ENCODE data around the gene RBM38. TPM values are rescaled to one million over a fixed set of nuclear protein-coding genes. Genes with fewer than 3 reads are reported as not detected.

Gene RBM38
- total and polyA plus RNA-seq, 4 donors: 12.7 to 25.0 (median 18.2) TPM

- 92% methylated on average over 7 of the region's 7 CpGs for WGBS (ENCODE audit: insufficient coverage)
- H3K27ac ChIP-seq (ENCODE audit: low read depth, low read length): no peak overlapping the region
These were observed 48.8 kb downstream of the RBM38 start for GRCh38 chr20:57439993-57440392.

GRCh38 chr20:57440678-57441509 lies 49.7 kb downstream of the RBM38 start:
- 60% methylated on average over 33 of the region's 33 CpGs for WGBS (ENCODE audit: insufficient coverage)
- Histone ChIP-seq H3K4me1 (ENCODE audit: control insufficient read depth, insufficient read depth, low read length) (peaks cover 37% of the 10 kb centered on the region), H3K27me3 (ENCODE audit: control insufficient read depth, insufficient read depth, low read length) (no peaks in the 10 kb centered on the region), H3K9me3 (ENCODE audit: control insufficient read depth, insufficient read depth, low read length) (peaks cover 3% of the 10 kb centered on the region), H3K36me3 (ENCODE audit: control insufficient read depth, insufficient read depth, low read length) (no peaks in the 10 kb centered on the region), H3K4me3 (ENCODE audit: low read depth, low read length) (no peak overlapping the region), H3K27ac (ENCODE audit: low read depth, low read length) (peak overlapping the region; percentile 67)
- peak in 2 of 6 donors; percentile 39 to 88 for DNase-seq (ENCODE audit: low read depth in 4 of 6, low spot score in 6 of 6)

More at GRCh38 chr20:57439993-57440392, 48.8 kb downstream of the RBM38 start:
- DNase-seq (ENCODE audit: low read depth in 4 of 6, low spot score in 6 of 6): no peak
- Histone ChIP-seq H3K4me3 (ENCODE audit: low read depth, low read length) (no peak overlapping the region), H3K36me3 (ENCODE audit: control insufficient read depth, insufficient read depth, low read length) (no peaks in the 10 kb centered on the region), H3K9me3 (ENCODE audit: control insufficient read depth, insufficient read depth, low read length) (peaks cover 3% of the 10 kb centered on the region), H3K4me1 (ENCODE audit: control insufficient read depth, insufficient read depth, low read length) (peaks cover 45% of the 10 kb centered on the region), H3K27me3 (ENCODE audit: control insufficient read depth, insufficient read depth, low read length) (no peaks in the 10 kb centered on the region)

DNA sequence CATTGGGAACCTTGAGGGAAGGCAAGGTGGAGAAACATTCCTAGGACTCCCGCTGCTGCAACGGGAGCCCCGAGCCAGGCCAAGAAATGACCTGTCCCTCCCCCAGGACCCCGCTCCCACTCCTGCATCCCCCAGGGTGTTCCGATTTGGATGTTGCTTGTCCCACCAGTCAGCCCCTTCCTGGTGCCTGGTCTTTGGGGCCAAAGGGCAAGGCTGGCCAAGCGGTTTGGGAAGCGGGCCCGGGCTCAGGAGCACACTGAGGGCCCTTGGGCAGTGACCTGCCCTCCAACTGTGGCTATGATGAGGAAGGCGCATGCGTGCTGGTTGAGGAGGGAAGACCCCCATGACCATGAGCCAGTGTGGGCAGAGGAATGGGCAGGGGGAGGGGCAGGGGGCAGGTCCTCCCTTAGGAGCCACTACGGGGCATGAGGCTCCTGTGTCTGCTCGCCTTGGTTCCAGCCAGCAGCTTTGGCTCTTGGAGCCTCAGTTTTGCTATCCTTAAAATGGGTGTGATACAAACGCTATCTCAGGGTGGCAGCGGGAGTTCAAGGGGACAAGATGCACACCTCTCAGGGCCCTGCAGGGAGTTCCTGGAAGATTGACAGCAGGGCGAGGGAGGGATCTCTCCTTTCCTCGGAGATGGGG lies 50.4 kb downstream of the RBM38 start:
- Histone ChIP-seq H3K9me3 (ENCODE audit: control insufficient read depth, insufficient read depth, low read length) (peaks cover 3% of the 10 kb centered on the region), H3K4me3 (ENCODE audit: low read depth, low read length) (no peak overlapping the region), H3K27me3 (ENCODE audit: control insufficient read depth, insufficient read depth, low read length) (no peaks in the 10 kb centered on the region), H3K27ac (ENCODE audit: low read depth, low read length) (peak overlapping the region; percentile 67), H3K36me3 (ENCODE audit: control insufficient read depth, insufficient read depth, low read length) (no peaks in the 10 kb centered on the region), H3K4me1 (ENCODE audit: control insufficient read depth, insufficient read depth, low read length) (peaks cover 32% of the 10 kb centered on the region)
- 92% methylated on average over 15 of the region's 16 CpGs for WGBS (ENCODE audit: insufficient coverage)
- DNase-seq (ENCODE audit: low read depth in 4 of 6, low spot score in 6 of 6): no peak

- Histone ChIP-seq H3K27ac (ENCODE audit: low read depth, low read length) (no peak overlapping the region), H3K27me3 (ENCODE audit: control insufficient read depth, insufficient read depth, low read length) (no peaks in the 10 kb centered on the region), H3K36me3 (ENCODE audit: control insufficient read depth, insufficient read depth, low read length) (no peaks in the 10 kb centered on the region), H3K9me3 (ENCODE audit: control insufficient read depth, insufficient read depth, low read length) (peaks cover 6% of the 10 kb centered on the region), H3K4me3 (ENCODE audit: low read depth, low read length) (no peak overlapping the region), H3K4me1 (ENCODE audit: control insufficient read depth, insufficient read depth, low read length) (peaks cover 32% of the 10 kb centered on the region)
- DNase-seq (ENCODE audit: low read depth in 4 of 6, low spot score in 6 of 6): no peak
- 80% methylated on average over 16 of the region's 17 CpGs for WGBS (ENCODE audit: insufficient coverage)
These were observed 51.1 kb downstream of the RBM38 start for GRCh38 chr20:57442158-57442887.

GRCh38 chr20:57442888-57443239 lies 51.7 kb downstream of the RBM38 start:
- H3K27ac ChIP-seq (ENCODE audit: low read depth, low read length): no peak overlapping the region
- 96% methylated on average over 9 of the region's 9 CpGs for WGBS (ENCODE audit: insufficient coverage)
- H3K9me3 ChIP-seq (ENCODE audit: control insufficient read depth, insufficient read depth, low read length): peaks cover 3% of the 10 kb centered on the region
- DNase-seq (ENCODE audit: low read depth in 4 of 6, low spot score in 6 of 6): no peak
- H3K4me3 ChIP-seq (ENCODE audit: low read depth, low read length): no peak overlapping the region
- peaks cover 32% of the 10 kb centered on the region for H3K4me1 ChIP-seq (ENCODE audit: control insufficient read depth, insufficient read depth, low read length)
- H3K36me3 ChIP-seq (ENCODE audit: control insufficient read depth, insufficient read depth, low read length): no peaks in the 10 kb centered on the region
- H3K27me3 ChIP-seq (ENCODE audit: control insufficient read depth, insufficient read depth, low read length): no peaks in the 10 kb centered on the region

GRCh38 chr20:57443349-57444265 lies 52.4 kb downstream of the RBM38 start:
- no peak for DNase-seq (ENCODE audit: low read depth in 4 of 6, low spot score in 6 of 6)
- Histone ChIP-seq H3K4me3 (ENCODE audit: low read depth, low read length) (no peak overlapping the region), H3K4me1 (ENCODE audit: control insufficient read depth, insufficient read depth, low read length) (peaks cover 29% of the 10 kb centered on the region), H3K9me3 (ENCODE audit: control insufficient read depth, insufficient read depth, low read length) (peaks cover 3% of the 10 kb centered on the region), H3K27me3 (ENCODE audit: control insufficient read depth, insufficient read depth, low read length) (no peaks in the 10 kb centered on the region), H3K27ac (ENCODE audit: low read depth, low read length) (no peak overlapping the region), H3K36me3 (ENCODE audit: control insufficient read depth, insufficient read depth, low read length) (no peaks in the 10 kb centered on the region)
- 79% methylated on average over 11 of the region's 18 CpGs for WGBS (ENCODE audit: insufficient coverage)

DNA sequence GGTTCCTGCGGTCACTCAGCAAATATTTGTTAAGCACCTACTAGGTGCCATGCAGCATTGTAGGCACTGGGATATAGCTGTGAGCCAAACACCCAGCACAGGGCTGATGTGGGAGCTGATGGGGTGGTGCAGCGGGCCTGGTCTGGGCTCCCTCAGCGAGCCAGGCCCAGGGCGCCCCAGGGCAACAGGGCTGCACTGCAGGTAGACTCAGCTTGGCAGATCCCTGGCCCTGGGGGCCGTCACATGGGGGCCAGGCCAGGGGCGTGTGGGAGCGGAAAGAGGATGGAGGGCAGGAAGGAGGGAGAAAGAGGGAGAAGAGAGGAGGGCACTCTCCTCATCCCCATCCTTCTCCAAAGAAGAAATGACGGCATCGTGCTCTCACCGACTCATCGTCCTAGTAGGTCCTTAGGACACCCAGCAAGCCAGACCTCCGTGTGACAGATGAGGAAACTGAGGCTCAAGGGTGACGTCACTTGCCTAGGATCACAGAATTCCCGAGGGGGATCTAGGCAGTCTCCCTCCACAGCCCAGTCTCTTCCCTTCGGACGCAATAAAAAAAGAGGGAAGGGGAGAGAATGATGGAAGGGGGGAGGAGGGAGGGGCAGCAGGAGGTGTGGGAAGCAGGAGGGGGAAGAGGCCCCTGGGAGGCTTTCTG lies 53.3 kb downstream of the RBM38 start:
- Histone ChIP-seq H3K27ac (ENCODE audit: low read depth, low read length) (no peak overlapping the region), H3K4me1 (ENCODE audit: control insufficient read depth, insufficient read depth, low read length) (peaks cover 23% of the 10 kb centered on the region), H3K36me3 (ENCODE audit: control insufficient read depth, insufficient read depth, low read length) (no peaks in the 10 kb centered on the region), H3K9me3 (ENCODE audit: control insufficient read depth, insufficient read depth, low read length) (peaks cover 3% of the 10 kb centered on the region), H3K4me3 (ENCODE audit: low read depth, low read length) (no peak overlapping the region), H3K27me3 (ENCODE audit: control insufficient read depth, insufficient read depth, low read length) (no peaks in the 10 kb centered on the region)
- DNase-seq (ENCODE audit: low read depth in 4 of 6, low spot score in 6 of 6): no peak
- 94% methylated on average over 10 of the region's 16 CpGs for WGBS (ENCODE audit: insufficient coverage)

DNA sequence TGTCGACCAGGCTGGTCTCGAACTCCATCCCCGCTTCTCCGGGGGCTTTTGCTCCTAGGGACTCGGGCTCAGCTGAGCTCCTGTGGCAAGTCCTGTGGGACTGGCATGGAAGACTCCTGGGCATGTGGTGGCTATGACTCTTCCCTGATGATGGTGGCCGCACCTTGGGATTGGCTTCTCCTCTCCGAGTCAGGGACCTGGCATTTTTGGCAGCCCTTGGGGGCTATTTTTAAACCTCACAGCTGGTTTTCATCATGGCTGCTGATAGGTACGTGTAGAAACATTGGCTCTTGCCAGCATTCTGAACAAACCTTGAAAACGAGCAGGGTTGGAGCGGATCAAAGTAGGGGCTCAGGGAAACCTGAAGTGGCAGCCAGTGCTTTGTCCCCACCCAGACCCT lies 54.1 kb downstream of the RBM38 start:
- peaks cover 15% of the 10 kb centered on the region for H3K4me1 ChIP-seq (ENCODE audit: control insufficient read depth, insufficient read depth, low read length)
- 93% methylated on average over 10 of the region's 10 CpGs for WGBS (ENCODE audit: insufficient coverage)
- H3K9me3 ChIP-seq (ENCODE audit: control insufficient read depth, insufficient read depth, low read length): peaks cover 3% of the 10 kb centered on the region
- no peaks in the 10 kb centered on the region for H3K27me3 ChIP-seq (ENCODE audit: control insufficient read depth, insufficient read depth, low read length)
- H3K4me3 ChIP-seq (ENCODE audit: low read depth, low read length): no peak overlapping the region
- no peak for DNase-seq (ENCODE audit: low read depth in 4 of 6, low spot score in 6 of 6)
- no peaks in the 10 kb centered on the region for H3K36me3 ChIP-seq (ENCODE audit: control insufficient read depth, insufficient read depth, low read length)
- H3K27ac ChIP-seq (ENCODE audit: low read depth, low read length): no peak overlapping the region

All from spinal cord (tissue), 10 donors.